RWPE2 (cell line): Measurements from ENCODE around the gene KDM6A.

ENCODE experiments used
- ATAC-seq: fragments of 200-7000 bp; cut with Tn5 transposase; 3 replicates; pipeline ENCODE4 v1.9.1; 2021; ENCODE audit warnings: low read depth
- DNase-seq: peaks from one replicate; pipeline ENCODE4 v3.0.0-alpha.2; 2020; ENCODE audit warnings: low spot score
- H3K27ac ChIP-seq: fragments of 450-650 bp; 2 replicates; pipeline ENCODE4 v1.5.1; 2017; ENCODE audit warnings: mild to moderate bottlenecking; ENCODE audit not compliant: poor library complexity, severe bottlenecking
- H3K27me3 ChIP-seq: fragments of 250-450 bp; sonication (Bioruptor Pico); 2 replicates; pipeline ENCODE4 v1.5.1; 2021; ENCODE audit warnings: mild to moderate bottlenecking, moderate library complexity; ENCODE audit not compliant: insufficient read depth, poor library complexity, severe bottlenecking
- H3K36me3 ChIP-seq: fragments of 250-450 bp; sonication (Bioruptor Pico); 2 replicates; pipeline ENCODE4 v1.5.1; 2020; ENCODE audit warnings: low read depth, mild to moderate bottlenecking, moderate library complexity
- H3K4me1 ChIP-seq: fragments of 250-450 bp; sonication (Bioruptor Pico); 2 replicates; pipeline ENCODE4 v1.5.1; 2021; ENCODE audit warnings: mild to moderate bottlenecking, moderate library complexity; ENCODE audit not compliant: insufficient read depth, poor library complexity, severe bottlenecking
- H3K4me3 ChIP-seq: fragments of 250-450 bp; sonication (Bioruptor Pico); 2 replicates; pipeline ENCODE4 v1.5.1; 2021; ENCODE audit warnings: mild to moderate bottlenecking, moderate library complexity; ENCODE audit not compliant: severe bottlenecking
- H3K9me3 ChIP-seq: fragments of 250-450 bp; sonication (Bioruptor Pico); 2 replicates; pipeline ENCODE4 v1.5.1; 2021; ENCODE audit warnings: mild to moderate bottlenecking, moderate library complexity; ENCODE audit not compliant: severe bottlenecking
- CTCF ChIP-seq: fragments of 450-650 bp; IDR thresholded peaks from one replicate; pipeline ENCODE4 v1.5.1; 2017; ENCODE audit warnings: mild to moderate bottlenecking, moderate library complexity; ENCODE audit not compliant: poor library complexity, severe bottlenecking

The KDM6A gene

GRCh38 chrX:44954562-44954961, 81.6 kb downstream of the KDM6A start:
- ATAC-seq, result no peak
- TF ChIP-seq CTCF, result no peak

GRCh38 chrX:44957848-44958247, 84.9 kb downstream of the KDM6A start:
- H3K9me3 ChIP-seq, result no peaks in the 10 kb centered on the region
- no peaks in the 10 kb centered on the region for H3K27me3 ChIP-seq
- no peak overlapping the region for H3K27ac ChIP-seq
- H3K4me1 ChIP-seq, result peaks cover 13% of the 10 kb centered on the region
- DNase-seq, result no peak
- TF ChIP-seq CTCF, result no peak
- no peak for ATAC-seq
- H3K36me3 ChIP-seq, result peaks cover 16% of the 10 kb centered on the region; the same call in 1 of the 2 replicates
- H3K4me3 ChIP-seq, result no peak overlapping the region

More at GRCh38 chrX:44954562-44954961, 81.6 kb downstream of the KDM6A start:
- Histone ChIP-seq H3K4me1 (peaks cover 16% of the 10 kb centered on the region), H3K4me3 (no peak overlapping the region), H3K27me3 (no peaks in the 10 kb centered on the region), H3K27ac (no peak overlapping the region), H3K36me3 (no peaks in the 10 kb centered on the region), H3K9me3 (no peaks in the 10 kb centered on the region)
- DNase-seq, result no peak

GRCh38 chrX:44958480-44958879, 85.5 kb downstream of the KDM6A start:
- DNase-seq (no peak), ATAC-seq (no peak)
- Histone ChIP-seq H3K27me3 (no peaks in the 10 kb centered on the region), H3K36me3 (peaks cover 16% of the 10 kb centered on the region; the same call in 1 of the 2 replicates), H3K27ac (no peak overlapping the region), H3K4me3 (no peak overlapping the region), H3K4me1 (peaks cover 8% of the 10 kb centered on the region), H3K9me3 (no peaks in the 10 kb centered on the region)
- no peak for TF ChIP-seq CTCF

GRCh38 chrX:44961817-44962607, 89.0 kb downstream of the KDM6A start:
- no peak overlapping the region for H3K4me3 ChIP-seq
- H3K27me3 ChIP-seq, result no peaks in the 10 kb centered on the region
- H3K4me1 ChIP-seq, result no peaks in the 10 kb centered on the region
- TF ChIP-seq CTCF, result no peak
- ATAC-seq (no peak), DNase-seq (no peak)
- H3K27ac ChIP-seq, result no peak overlapping the region
- no peaks in the 10 kb centered on the region for H3K9me3 ChIP-seq
- H3K36me3 ChIP-seq, result peaks cover 16% of the 10 kb centered on the region; the same call in 1 of the 2 replicates

- no peak for DNase-seq
- Histone ChIP-seq H3K27me3 (no peaks in the 10 kb centered on the region), H3K9me3 (no peaks in the 10 kb centered on the region), H3K4me3 (no peak overlapping the region), H3K36me3 (peaks cover 16% of the 10 kb centered on the region; the same call in 1 of the 2 replicates), H3K27ac (no peak overlapping the region), H3K4me1 (no peaks in the 10 kb centered on the region)
- ATAC-seq, result no peak
- no peak for TF ChIP-seq CTCF
Observed at GRCh38 chrX:44962944-44963343, 90.0 kb downstream of the KDM6A start.
